ENCODE data around the gene BAD. TPM values are rescaled to one million over a fixed set of nuclear protein-coding genes. Genes with fewer than 3 reads are reported as not detected.

Gene BAD
- total RNA-seq, 1 donor from 2014 or later = 26.6 TPM

- no peak overlapping the region for H3K4me3 Mint-ChIP-seq
- no peak for TF ChIP-seq CTCF (IDR thresholded peaks at IDR 0.05)
- POLR2A ChIA-PET = interaction anchor here (0.8 kb wide), 1 partner anchor 10 kb away, joined by 3 read pairs; no protein-coding TSS in a partner anchor
- DNase-seq (no peak), ATAC-seq (ENCODE audit: low read depth) (no peak)
- no peaks in the 10 kb centered on the region for H3K27me3 Mint-ChIP-seq
- peaks cover 13% of the 10 kb centered on the region for H3K4me1 Mint-ChIP-seq
- intact Hi-C loops (cut with micrococcal nuclease) = no loop called here
- peaks cover 9% of the 10 kb centered on the region for H3K36me3 Mint-ChIP-seq (ENCODE audit: low read depth)
- CTCF ChIA-PET = no interaction called here
- H3K27ac Mint-ChIP-seq = no peak overlapping the region
- no peaks in the 10 kb centered on the region for H3K9me3 Mint-ChIP-seq
These were observed 22.8 kb downstream of the BAD start for GRCh38 chr11:64261556-64262080.

DNA sequence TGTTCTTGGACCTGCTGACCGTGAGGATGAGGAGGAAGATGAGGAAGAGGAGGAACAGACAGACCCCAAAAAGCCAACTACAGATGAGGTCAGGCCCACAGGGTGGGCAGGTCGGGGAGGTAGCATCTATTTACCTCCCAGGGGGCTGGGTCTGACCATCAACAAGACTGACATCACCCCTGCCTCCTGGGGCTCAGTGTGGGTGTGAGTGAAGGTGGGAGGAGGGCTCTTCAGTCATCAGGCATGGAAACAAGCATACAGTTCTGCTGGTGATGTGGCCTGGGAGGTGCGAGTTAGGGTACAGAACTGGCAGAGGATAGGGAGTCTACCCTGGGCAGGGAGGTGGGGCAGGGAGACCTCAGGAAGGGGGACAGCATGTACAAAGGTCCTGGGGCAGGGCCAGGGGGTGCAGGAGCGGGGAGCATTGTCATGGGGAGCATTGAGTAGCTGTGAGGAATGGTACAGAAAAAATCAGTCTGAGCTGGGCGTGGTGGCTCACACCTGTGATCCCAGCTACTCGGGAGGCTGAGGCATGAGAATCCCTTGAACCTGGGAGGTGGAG, 24.2 kb downstream of the BAD start:
- H3K36me3 Mint-ChIP-seq (ENCODE audit: low read depth) = peaks cover 11% of the 10 kb centered on the region
- H3K4me3 Mint-ChIP-seq = no peak overlapping the region
- intact Hi-C loops (cut with micrococcal nuclease) = no loop called here
- peak overlapping the region; percentile 25 for H3K27ac Mint-ChIP-seq
- ChIA-PET CTCF (no interaction called here), POLR2A (interaction anchor here (0.6 to 0.9 kb wide), 3 partner anchors 34 to 515 kb away, joined by 3 to 5 read pairs (median 3); partner anchors contain the start of gene ESRRA)
- no peak for DNase-seq
- peaks cover 11% of the 10 kb centered on the region for H3K4me1 Mint-ChIP-seq
- no peak for TF ChIP-seq CTCF (IDR thresholded peaks at IDR 0.05)
- ATAC-seq (ENCODE audit: low read depth) = peak; percentile 45
- H3K9me3 Mint-ChIP-seq = no peaks in the 10 kb centered on the region
- H3K27me3 Mint-ChIP-seq = no peaks in the 10 kb centered on the region

- DNase-seq (no peak), ATAC-seq (ENCODE audit: low read depth) (peak; percentile 28)
- Mint-ChIP-seq H3K27me3 (no peaks in the 10 kb centered on the region), H3K4me1 (peaks cover 11% of the 10 kb centered on the region), H3K36me3 (ENCODE audit: low read depth) (peaks cover 11% of the 10 kb centered on the region), H3K9me3 (no peaks in the 10 kb centered on the region), H3K27ac (peak overlapping the region; percentile 6), H3K4me3 (no peak overlapping the region)
- CTCF ChIA-PET = no interaction called here
- no peak for TF ChIP-seq CTCF (IDR thresholded peaks at IDR 0.05)
- POLR2A ChIA-PET = interaction anchor here (0.6 to 0.9 kb wide), 3 partner anchors 46 to 515 kb away, joined by 3 to 4 read pairs (median 3); partner anchors contain the start of gene ESRRA
- intact Hi-C loops (cut with micrococcal nuclease) = no loop called here
These were observed 24.9 kb downstream of the BAD start for GRCh38 chr11:64259533-64260067.

- no peak for DNase-seq
- Mint-ChIP-seq H3K4me3 (no peak overlapping the region), H3K4me1 (peaks cover 11% of the 10 kb centered on the region), H3K27me3 (no peaks in the 10 kb centered on the region), H3K36me3 (ENCODE audit: low read depth) (peaks cover 11% of the 10 kb centered on the region), H3K9me3 (no peaks in the 10 kb centered on the region), H3K27ac (no peak overlapping the region)
- TF ChIP-seq CTCF (IDR thresholded peaks at IDR 0.05) = no peak
- ATAC-seq (ENCODE audit: low read depth) = no peak
- CTCF ChIA-PET = interaction anchor here (1.0 kb wide), 1 partner anchor 9 kb away, joined by 3 read pairs; no protein-coding TSS in a partner anchor
- POLR2A ChIA-PET = interaction anchor here (0.6 kb wide), 1 partner anchor 68 kb away, joined by 4 read pairs; no protein-coding TSS in a partner anchor
- intact Hi-C loops (cut with micrococcal nuclease) = no loop called here
These were observed 25.4 kb downstream of the BAD start for GRCh38 chr11:64258946-64259532.

DNA sequence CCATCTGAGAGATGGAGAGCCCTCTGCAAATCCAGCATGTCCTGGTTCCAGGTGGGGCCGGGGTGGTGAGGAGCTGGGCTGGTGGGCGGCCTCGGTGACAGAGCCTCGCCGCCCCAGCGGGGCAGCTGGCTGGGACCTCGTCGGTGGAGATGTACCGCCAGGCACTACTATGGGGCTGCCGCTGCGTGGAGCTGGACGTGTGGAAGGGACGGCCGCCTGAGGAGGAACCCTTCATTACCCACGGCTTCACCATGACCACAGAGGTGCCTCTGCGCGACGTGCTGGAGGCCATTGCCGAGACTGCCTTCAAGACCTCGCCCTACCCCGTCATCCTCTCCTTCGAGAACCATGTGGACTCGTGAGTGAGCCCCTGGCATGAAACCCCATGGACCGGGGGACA, 26.1 kb downstream of the BAD start:
- POLR2A ChIA-PET = no interaction called here
- TF ChIP-seq CTCF (IDR thresholded peaks at IDR 0.05) = no peak
- Mint-ChIP-seq H3K36me3 (ENCODE audit: low read depth) (peaks cover 11% of the 10 kb centered on the region), H3K9me3 (no peaks in the 10 kb centered on the region), H3K27ac (no peak overlapping the region), H3K4me1 (peaks cover 11% of the 10 kb centered on the region), H3K4me3 (no peak overlapping the region), H3K27me3 (no peaks in the 10 kb centered on the region)
- CTCF ChIA-PET = interaction anchor here (1.0 kb wide), 1 partner anchor 9 kb away, joined by 3 read pairs; no protein-coding TSS in a partner anchor
- intact Hi-C loops (cut with micrococcal nuclease) = no loop called here
- ATAC-seq (ENCODE audit: low read depth) (no peak), DNase-seq (no peak)

All from activated B cell treated with CpG ODN at 0.5 μM for 24 hours (primary cell).